ENCODE measurements around the gene CAV1. TPM values are rescaled to one million over a fixed set of nuclear protein-coding genes. Genes with fewer than 3 reads are reported as not detected.

CAV1 gene
- total RNA-seq, 1 donor from 2014 or later: 502 TPM

- Mint-ChIP-seq H3K4me1 (ENCODE audit: unreplicated experiment) (peaks cover 60% of the 10 kb centered on the region), H3K4me3 (ENCODE audit: unreplicated experiment) (no peak overlapping the region)
Observed at GRCh38 chr7:116554911-116555310, 30.1 kb downstream of the CAV1 start.

GRCh38 chr7:116557066-116557585 is 32.3 kb downstream of the CAV1 start:
- DNase-seq (ENCODE audit: extremely low spot score, unreplicated experiment): no peak
- Mint-ChIP-seq H3K36me3 (ENCODE audit: unreplicated experiment) (peaks cover 46% of the 10 kb centered on the region), H3K9me3 (ENCODE audit: unreplicated experiment) (no peaks in the 10 kb centered on the region), H3K27ac (ENCODE audit: unreplicated experiment) (peak overlapping the region; percentile 29), H3K27me3 (ENCODE audit: unreplicated experiment) (no peaks in the 10 kb centered on the region), H3K4me1 (ENCODE audit: unreplicated experiment) (peaks cover 71% of the 10 kb centered on the region), H3K4me3 (ENCODE audit: unreplicated experiment) (no peak overlapping the region)
- TF ChIP-seq CTCF (IDR thresholded peaks at IDR 0.05): no peak

More at GRCh38 chr7:116554911-116555310, 30.1 kb downstream of the CAV1 start:
- Mint-ChIP-seq H3K36me3 (ENCODE audit: unreplicated experiment) (peaks cover 35% of the 10 kb centered on the region), H3K27ac (ENCODE audit: unreplicated experiment) (peak overlapping the region; percentile 84), H3K27me3 (ENCODE audit: unreplicated experiment) (no peaks in the 10 kb centered on the region), H3K9me3 (ENCODE audit: unreplicated experiment) (no peaks in the 10 kb centered on the region)
- no peak for DNase-seq (ENCODE audit: extremely low spot score, unreplicated experiment)
- TF ChIP-seq CTCF (IDR thresholded peaks at IDR 0.05): no peak

GRCh38 chr7:116557901-116558300 is 33.1 kb downstream of the CAV1 start:
- Mint-ChIP-seq H3K36me3 (ENCODE audit: unreplicated experiment) (peaks cover 43% of the 10 kb centered on the region), H3K27ac (ENCODE audit: unreplicated experiment) (peak overlapping the region; percentile 29), H3K4me3 (ENCODE audit: unreplicated experiment) (no peak overlapping the region), H3K27me3 (ENCODE audit: unreplicated experiment) (no peaks in the 10 kb centered on the region), H3K4me1 (ENCODE audit: unreplicated experiment) (peaks cover 66% of the 10 kb centered on the region), H3K9me3 (ENCODE audit: unreplicated experiment) (no peaks in the 10 kb centered on the region)
- TF ChIP-seq CTCF (IDR thresholded peaks at IDR 0.05): no peak
- DNase-seq (ENCODE audit: extremely low spot score, unreplicated experiment): no peak

GRCh38 chr7:116560021-116560970 is 35.5 kb downstream of the CAV1 start:
- no peak overlapping the region for H3K4me3 Mint-ChIP-seq (ENCODE audit: unreplicated experiment)
- H3K36me3 Mint-ChIP-seq (ENCODE audit: unreplicated experiment): peaks cover 36% of the 10 kb centered on the region
- no peak overlapping the region for H3K27ac Mint-ChIP-seq (ENCODE audit: unreplicated experiment)
- no peak for DNase-seq (ENCODE audit: extremely low spot score, unreplicated experiment)
- H3K9me3 Mint-ChIP-seq (ENCODE audit: unreplicated experiment): no peaks in the 10 kb centered on the region
- no peaks in the 10 kb centered on the region for H3K27me3 Mint-ChIP-seq (ENCODE audit: unreplicated experiment)
- peaks cover 48% of the 10 kb centered on the region for H3K4me1 Mint-ChIP-seq (ENCODE audit: unreplicated experiment)
- TF ChIP-seq CTCF (IDR thresholded peaks at IDR 0.05): no peak

Data from osteocyte (in vitro differentiated cells).